Hepatocyte (in vitro differentiated cells): ENCODE results near the gene GLRA2. TPM values are rescaled to one million over a fixed set of nuclear protein-coding genes. Genes with fewer than 3 reads are reported as not detected.

Source experiments
- DNase-seq: peaks from one replicate; pipeline ENCODE4 v3.0.0-alpha.2; 2016; ENCODE audit warnings: low spot score
- H2AFZ ChIP-seq: fragments of 200-600 bp; sonication (generic); 2 replicates; pipeline ENCODE4 v1.6.0; 2016; ENCODE audit warnings: antibody characterized with exemption, mild to moderate bottlenecking
- H3K27ac ChIP-seq: fragments of 200-600 bp; sonication (generic); 2 replicates; pipeline ENCODE4 v1.5.1; 2016; ENCODE audit warnings: mild to moderate bottlenecking
- H3K27me3 ChIP-seq: fragments of 200-600 bp; sonication (generic); 2 replicates; pipeline ENCODE4 v1.6.1; 2016
- H3K36me3 ChIP-seq: fragments of 200-600 bp; sonication (generic); replicated peaks from 2 replicates; pipeline ENCODE4 v1.5.1; 2016; ENCODE audit warnings: low read depth; ENCODE audit not compliant: insufficient read depth
- H3K4me1 ChIP-seq: fragments of 200-600 bp; sonication (generic); 2 replicates; pipeline ENCODE4 v1.5.1; 2016; ENCODE audit warnings: mild to moderate bottlenecking, moderate library complexity; ENCODE audit not compliant: insufficient read depth
- H3K4me2 ChIP-seq: fragments of 200-600 bp; sonication (generic); 2 replicates; pipeline ENCODE4 v1.6.0; 2016
- H3K4me3 ChIP-seq: fragments of 200-600 bp; sonication (generic); 2 replicates; pipeline ENCODE4 v1.5.1; 2016; ENCODE audit warnings: mild to moderate bottlenecking
- H3K79me2 ChIP-seq: fragments of 200-600 bp; sonication (generic); 2 replicates; pipeline ENCODE4 v1.6.0; 2017; ENCODE audit warnings: mild to moderate bottlenecking
- H3K9me2 ChIP-seq: fragments of 200-600 bp; sonication (generic); replicated peaks from 2 replicates; pipeline ENCODE4 v1.6.0; 2017; ENCODE audit warnings: mild to moderate bottlenecking; ENCODE audit not compliant: insufficient read depth
- H3K9me3 ChIP-seq: fragments of 200-600 bp; sonication (generic); 2 replicates; pipeline ENCODE4 v1.5.1; 2016; ENCODE audit warnings: low read depth, mild to moderate bottlenecking
- H4K20me1 ChIP-seq: fragments of 200-600 bp; sonication (generic); 2 replicates; pipeline ENCODE4 v1.6.0; 2016; ENCODE audit warnings: mild to moderate bottlenecking; ENCODE audit not compliant: insufficient read depth, poor library complexity, severe bottlenecking
- CTCF ChIP-seq: fragments of 200-600 bp; sonication (generic); IDR thresholded peaks from 2 replicates; pipeline ENCODE4 v1.5.1; 2016; ENCODE audit warnings: antibody characterized with exemption, mild to moderate bottlenecking; ENCODE audit not compliant: poor library complexity
- EZH2 ChIP-seq: fragments of 200-600 bp; sonication (generic); IDR thresholded peaks from 2 replicates; pipeline ENCODE4 v1.6.1; 2016; ENCODE audit warnings: antibody characterized with exemption, mild to moderate bottlenecking, borderline replicate concordance
- EZH2phosphoT487 ChIP-seq: fragments of 200-600 bp; sonication (generic); IDR thresholded peaks from one replicate; pipeline ENCODE4 v1.6.1; 2018; ENCODE audit warnings: antibody characterized with exemption, mild to moderate bottlenecking, low read depth, moderate library complexity; ENCODE audit not compliant: unreplicated experiment, severe bottlenecking
- WGBS: methylation state at CpG from one replicate; pipeline ENCODE4 v1.1.6; 2016; ENCODE audit warnings: low lambda C conversion rate; ENCODE audit errors: missing lambda C conversion rate; 5-methylcytosine and 5-hydroxymethylcytosine counted together
- polyA plus RNA-seq: library from polyadenylated mRNA; unstranded; fragments of >200 nt; fragmentation: Nextera tagmentation; extraction: Ambion mirVana; gene quantifications from 2 replicates; pipeline ENCODE4 v1.2.1, GENCODE V29; 2016
- total RNA-seq: library from RNA; depleted of rRNA; stranded (reverse); fragments of >200 nt; gene quantifications from 2 replicates; pipeline ENCODE4 v1.2.3, GENCODE V29; 2014

GLRA2 gene
- total and polyA plus RNA-seq, 2 experiments from 2014 or later = not detected

- Histone ChIP-seq H2AFZ (no peak overlapping the region), H3K36me3 (no peaks in the 10 kb centered on the region), H3K27ac (no peak overlapping the region), H3K4me2 (no peak overlapping the region), H4K20me1 (no peaks in the 10 kb centered on the region), H3K4me3 (no peak overlapping the region), H3K9me3 (no peaks in the 10 kb centered on the region), H3K27me3 (no peaks in the 10 kb centered on the region), H3K79me2 (no peaks in the 10 kb centered on the region), H3K9me2 (no peaks in the 10 kb centered on the region), H3K4me1 (no peaks in the 10 kb centered on the region)
- no peak for DNase-seq
- TF ChIP-seq EZH2 = no peak
- TF ChIP-seq CTCF = no peak
- no peak for TF ChIP-seq EZH2phosphoT487
- WGBS = 76% methylated on average over 2 of the region's 2 CpGs
These were observed 189.1 kb downstream of the GLRA2 start for GRCh38 chrX:14718403-14718802.

- Histone ChIP-seq H3K9me2 (no peaks in the 10 kb centered on the region), H3K27me3 (no peaks in the 10 kb centered on the region), H4K20me1 (no peaks in the 10 kb centered on the region), H3K27ac (no peak overlapping the region), H3K4me2 (no peak overlapping the region), H3K9me3 (no peaks in the 10 kb centered on the region), H3K4me3 (no peak overlapping the region), H3K79me2 (no peaks in the 10 kb centered on the region), H2AFZ (no peak overlapping the region), H3K36me3 (no peaks in the 10 kb centered on the region), H3K4me1 (no peaks in the 10 kb centered on the region)
- no peak for DNase-seq
- 40% methylated on average over 1 of the region's 1 CpG for WGBS
- TF ChIP-seq EZH2phosphoT487 (no peak), CTCF (no peak), EZH2 (no peak)
These were observed 199.7 kb downstream of the GLRA2 start for GRCh38 chrX:14729058-14729457.

- no peaks in the 10 kb centered on the region for H3K9me3 ChIP-seq
- TF ChIP-seq EZH2 = no peak
- no peak for TF ChIP-seq CTCF
- no peak for TF ChIP-seq EZH2phosphoT487
- H3K79me2 ChIP-seq = no peaks in the 10 kb centered on the region
- WGBS = 67% methylated on average over 4 of the region's 4 CpGs
- H4K20me1 ChIP-seq = no peaks in the 10 kb centered on the region
- H3K4me2 ChIP-seq = no peak overlapping the region
- no peak overlapping the region for H3K27ac ChIP-seq
- no peaks in the 10 kb centered on the region for H3K4me1 ChIP-seq
- DNase-seq = no peak
- no peak overlapping the region for H2AFZ ChIP-seq
- no peaks in the 10 kb centered on the region for H3K9me2 ChIP-seq
- H3K4me3 ChIP-seq = no peak overlapping the region
- no peaks in the 10 kb centered on the region for H3K27me3 ChIP-seq
- H3K36me3 ChIP-seq = no peaks in the 10 kb centered on the region
These were observed 209.3 kb downstream of the GLRA2 start for GRCh38 chrX:14738643-14739042.

GRCh38 chrX:14753441-14753840 lies 224.1 kb downstream of the GLRA2 start:
- 75% methylated on average over 4 of the region's 4 CpGs for WGBS
- no peak overlapping the region for H2AFZ ChIP-seq
- DNase-seq = no peak
- H3K4me2 ChIP-seq = no peak overlapping the region
- no peak overlapping the region for H3K27ac ChIP-seq
- no peak overlapping the region for H3K4me3 ChIP-seq
- no peaks in the 10 kb centered on the region for H4K20me1 ChIP-seq
- H3K9me3 ChIP-seq = no peaks in the 10 kb centered on the region
- H3K4me1 ChIP-seq = no peaks in the 10 kb centered on the region
- no peaks in the 10 kb centered on the region for H3K27me3 ChIP-seq
- H3K9me2 ChIP-seq = no peaks in the 10 kb centered on the region
- no peaks in the 10 kb centered on the region for H3K79me2 ChIP-seq
- no peaks in the 10 kb centered on the region for H3K36me3 ChIP-seq
- TF ChIP-seq EZH2phosphoT487 = no peak
- TF ChIP-seq EZH2 = no peak
- TF ChIP-seq CTCF = no peak
